ENCODE results near the gene CNPY1. TPM values are rescaled to one million over a fixed set of nuclear protein-coding genes. Genes with fewer than 3 reads are reported as not detected.

Gene CNPY1
- total RNA-seq, 1 experiment from 2014 or later = not detected

DNA sequence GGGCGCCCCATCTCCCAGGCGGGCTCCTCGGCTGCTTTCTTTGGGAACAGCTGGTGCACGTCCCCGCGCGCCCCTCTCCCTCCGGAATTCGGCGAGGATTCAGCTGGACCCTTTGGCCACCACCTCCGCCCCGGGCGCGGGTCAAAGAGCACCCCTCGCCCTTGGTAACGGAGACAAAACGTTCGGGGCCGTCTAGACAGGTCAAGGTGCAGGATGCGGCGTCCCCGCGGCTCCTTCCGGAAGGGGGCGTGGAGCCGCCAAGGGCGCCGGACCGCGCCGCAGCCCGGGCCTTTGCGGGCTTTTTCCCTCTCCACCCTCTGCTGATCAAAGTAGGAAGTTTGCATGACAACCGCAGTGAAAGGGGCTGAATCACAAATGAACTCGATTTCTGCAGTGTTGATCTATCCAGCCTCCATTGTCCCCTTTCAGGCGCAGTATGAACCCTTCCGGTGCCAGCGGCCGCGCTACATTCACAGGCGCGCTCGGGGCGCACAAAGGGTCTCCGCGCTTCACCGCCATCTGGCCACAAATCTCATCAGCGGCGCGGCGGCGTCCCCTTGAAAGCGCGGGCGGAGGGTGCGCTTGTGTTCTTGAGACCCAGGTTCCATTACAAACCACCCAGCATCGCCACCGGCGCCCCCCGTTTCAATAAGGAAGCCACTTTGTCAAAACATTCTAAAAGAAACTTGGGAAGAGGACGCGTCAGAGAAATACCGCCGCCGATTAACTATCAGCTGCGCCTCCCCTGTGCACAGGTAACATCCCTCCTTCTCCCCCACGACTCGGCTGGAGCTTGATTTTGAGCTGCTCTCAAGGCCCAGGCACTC is 36.4 kb downstream of the CNPY1 start:
- intact Hi-C loops (cut with micrococcal nuclease; ENCODE audit: unreplicated experiment) = no loop called here
- no peaks in the 10 kb centered on the region for H3K36me3 ChIP-seq (ENCODE audit: low read depth)
- no TSS peak for BruUV-seq (replicated peaks)
- no peak for DNase-seq
- TF ChIP-seq EZH2 (IDR thresholded peaks at IDR 0.05; ENCODE audit: low read depth) = no peak
- TF ChIP-seq, protein P1, sequence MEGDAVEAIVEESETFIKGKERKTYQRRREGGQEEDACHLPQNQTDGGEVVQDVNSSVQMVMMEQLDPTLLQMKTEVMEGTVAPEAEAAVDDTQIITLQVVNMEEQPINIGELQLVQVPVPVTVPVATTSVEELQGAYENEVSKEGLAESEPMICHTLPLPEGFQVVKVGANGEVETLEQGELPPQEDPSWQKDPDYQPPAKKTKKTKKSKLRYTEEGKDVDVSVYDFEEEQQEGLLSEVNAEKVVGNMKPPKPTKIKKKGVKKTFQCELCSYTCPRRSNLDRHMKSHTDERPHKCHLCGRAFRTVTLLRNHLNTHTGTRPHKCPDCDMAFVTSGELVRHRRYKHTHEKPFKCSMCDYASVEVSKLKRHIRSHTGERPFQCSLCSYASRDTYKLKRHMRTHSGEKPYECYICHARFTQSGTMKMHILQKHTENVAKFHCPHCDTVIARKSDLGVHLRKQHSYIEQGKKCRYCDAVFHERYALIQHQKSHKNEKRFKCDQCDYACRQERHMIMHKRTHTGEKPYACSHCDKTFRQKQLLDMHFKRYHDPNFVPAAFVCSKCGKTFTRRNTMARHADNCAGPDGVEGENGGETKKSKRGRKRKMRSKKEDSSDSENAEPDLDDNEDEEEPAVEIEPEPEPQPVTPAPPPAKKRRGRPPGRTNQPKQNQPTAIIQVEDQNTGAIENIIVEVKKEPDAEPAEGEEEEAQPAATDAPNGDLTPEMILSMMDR (conservative IDR thresholded peaks at IDR 0.05) = no peak
- H3F3A ChIP-seq (ENCODE audit: insufficient read depth, low read depth) = no peaks in the 10 kb centered on the region
- no peak overlapping the region for H3K27ac ChIP-seq
- no peaks in the 10 kb centered on the region for H3K9me3 ChIP-seq (ENCODE audit: insufficient read depth, low read depth)
- H3K4me1 ChIP-seq (replicated peaks; ENCODE audit: insufficient read depth) = no peaks in the 10 kb centered on the region
- no peaks in the 10 kb centered on the region for H3K9me2 ChIP-seq (ENCODE audit: insufficient read depth)
- ChIA-PET CTCF (interaction anchor here (0.6 kb wide), 1 partner anchor 24 kb away, joined by 4 read pairs; no protein-coding TSS in a partner anchor), POLR2A (ENCODE audit: unreplicated experiment) (no interaction called here)
- no peak overlapping the region for H2AFZ ChIP-seq
- H3K27me3 ChIP-seq (ENCODE audit: insufficient read depth, low read depth) = peaks cover 99% of the 10 kb centered on the region
- H4K20me1 ChIP-seq (ENCODE audit: insufficient read depth) = no peaks in the 10 kb centered on the region
- H3K4me2 ChIP-seq = no peak overlapping the region
- no peak overlapping the region for H3K4me3 ChIP-seq
- no peaks in the 10 kb centered on the region for H3K79me2 ChIP-seq (ENCODE audit: low read depth)

DNA sequence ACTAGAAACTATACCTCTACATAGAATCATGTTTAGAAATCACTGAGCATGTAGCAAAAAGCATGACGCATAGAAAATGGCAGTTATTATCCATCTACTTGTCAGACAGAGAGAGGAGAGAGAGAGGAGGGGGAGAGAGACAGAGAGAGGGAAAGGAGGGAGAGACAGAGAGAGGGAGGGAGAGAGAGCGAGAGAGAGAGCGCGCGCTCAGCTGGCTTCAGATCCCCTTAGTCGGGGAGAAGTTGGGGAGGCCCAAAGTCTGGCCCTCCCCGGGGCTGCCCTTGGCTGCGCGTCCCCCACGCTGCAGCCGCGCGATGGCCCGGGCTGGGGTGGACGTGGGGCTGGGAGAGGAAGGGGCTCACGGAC is 37.0 kb downstream of the CNPY1 start:
- H3K4me1 ChIP-seq (replicated peaks; ENCODE audit: insufficient read depth) = no peaks in the 10 kb centered on the region
- BruUV-seq (replicated peaks) = no TSS peak
- H3K79me2 ChIP-seq (ENCODE audit: low read depth) = no peaks in the 10 kb centered on the region
- H3K4me2 ChIP-seq = no peak overlapping the region
- H3K36me3 ChIP-seq (ENCODE audit: low read depth) = no peaks in the 10 kb centered on the region
- H3K27me3 ChIP-seq (ENCODE audit: insufficient read depth, low read depth) = peaks cover 100% of the 10 kb centered on the region
- no peak overlapping the region for H2AFZ ChIP-seq
- ChIA-PET POLR2A (ENCODE audit: unreplicated experiment) (no interaction called here), CTCF (no interaction called here)
- no peak overlapping the region for H3K27ac ChIP-seq
- DNase-seq = no peak
- H3K9me3 ChIP-seq (ENCODE audit: insufficient read depth, low read depth) = no peaks in the 10 kb centered on the region
- no peaks in the 10 kb centered on the region for H3F3A ChIP-seq (ENCODE audit: insufficient read depth, low read depth)
- no peak overlapping the region for H3K4me3 ChIP-seq
- no peaks in the 10 kb centered on the region for H4K20me1 ChIP-seq (ENCODE audit: insufficient read depth)
- no peak for TF ChIP-seq EZH2 (IDR thresholded peaks at IDR 0.05; ENCODE audit: low read depth)
- TF ChIP-seq, protein P1 (conservative IDR thresholded peaks at IDR 0.05) = no peak
- intact Hi-C loops (cut with micrococcal nuclease; ENCODE audit: unreplicated experiment) = no loop called here
- no peaks in the 10 kb centered on the region for H3K9me2 ChIP-seq (ENCODE audit: insufficient read depth)

DNA sequence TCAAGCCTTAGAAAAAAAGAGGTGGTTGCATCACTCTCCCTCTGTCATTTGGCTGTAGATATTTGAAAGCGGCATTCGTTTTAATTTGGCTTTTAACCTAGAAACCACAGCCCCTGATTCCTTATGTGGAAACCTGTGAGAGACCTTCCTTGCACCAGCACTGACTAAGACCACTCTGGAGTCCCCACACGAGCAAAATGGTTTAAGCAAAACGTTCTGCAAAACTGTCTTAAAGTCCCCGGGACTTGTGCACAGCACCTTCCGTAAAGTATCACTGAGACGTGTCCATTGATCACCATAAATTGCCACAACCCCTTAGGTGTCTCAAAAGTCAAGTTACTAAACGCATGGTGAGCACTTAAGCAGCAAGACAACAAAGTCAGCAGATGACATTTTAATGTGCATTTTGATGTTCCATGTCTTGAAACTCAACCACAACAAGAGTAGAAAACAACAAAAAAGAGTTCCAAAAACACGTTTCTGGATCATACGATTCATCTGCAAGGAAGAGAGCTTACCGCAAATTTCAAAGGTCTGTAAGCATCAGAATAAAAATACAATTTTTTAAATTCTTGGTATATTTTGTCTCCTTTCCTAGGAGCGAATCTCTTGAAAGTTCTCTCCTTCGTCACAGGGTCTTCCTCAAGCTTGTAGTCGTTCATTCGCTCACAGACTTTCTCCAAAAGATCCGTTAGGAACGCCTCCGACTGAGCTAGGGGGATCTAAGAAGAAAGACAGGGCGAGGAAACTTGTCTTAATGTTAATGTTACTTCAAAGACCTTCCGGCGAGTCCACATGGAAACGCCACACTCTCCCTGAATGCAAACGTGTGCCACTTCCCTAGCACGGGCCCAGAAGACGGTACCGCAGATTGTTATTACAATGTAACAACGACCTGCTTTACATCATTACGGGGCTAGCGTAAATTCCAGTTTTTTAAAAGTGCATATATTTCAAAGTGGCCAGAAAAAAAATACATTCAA is 37.7 kb downstream of the CNPY1 start:
- H2AFZ ChIP-seq = no peak overlapping the region
- no TSS peak for BruUV-seq (replicated peaks)
- H3K27me3 ChIP-seq (ENCODE audit: insufficient read depth, low read depth) = peaks cover 100% of the 10 kb centered on the region
- no peaks in the 10 kb centered on the region for H3K36me3 ChIP-seq (ENCODE audit: low read depth)
- no peaks in the 10 kb centered on the region for H4K20me1 ChIP-seq (ENCODE audit: insufficient read depth)
- ChIA-PET CTCF (no interaction called here), POLR2A (ENCODE audit: unreplicated experiment) (no interaction called here)
- no peak for DNase-seq
- no peaks in the 10 kb centered on the region for H3F3A ChIP-seq (ENCODE audit: insufficient read depth, low read depth)
- intact Hi-C loops (cut with micrococcal nuclease; ENCODE audit: unreplicated experiment) = no loop called here
- H3K4me1 ChIP-seq (replicated peaks; ENCODE audit: insufficient read depth) = no peaks in the 10 kb centered on the region
- no peaks in the 10 kb centered on the region for H3K9me3 ChIP-seq (ENCODE audit: insufficient read depth, low read depth)
- H3K9me2 ChIP-seq (ENCODE audit: insufficient read depth) = no peaks in the 10 kb centered on the region
- H3K4me3 ChIP-seq = no peak overlapping the region
- H3K79me2 ChIP-seq (ENCODE audit: low read depth) = no peaks in the 10 kb centered on the region
- H3K27ac ChIP-seq = no peak overlapping the region
- TF ChIP-seq EZH2 (IDR thresholded peaks at IDR 0.05; ENCODE audit: low read depth) = no peak
- TF ChIP-seq, protein P1 (conservative IDR thresholded peaks at IDR 0.05) = no peak
- H3K4me2 ChIP-seq = no peak overlapping the region
